PC-9 (cell line): ENCODE data around the gene GOT1. TPM values are rescaled to one million over a fixed set of nuclear protein-coding genes. Genes with fewer than 3 reads are reported as not detected.

Experiments used
- BruUV-seq: library from RNA; stranded (reverse); fragments of 400-500 nt; replicated peaks from 2 replicates; lab custom pipeline; 2021; lab: Mats Ljungman, UMichigan
- CTCF ChIA-PET: fragments of 300-600 bp; sonication (Branson Sonifier 250); formaldehyde crosslinking; loops from one replicate; lab custom pipeline; 2022; ENCODE audit warnings: antibody characterized with exemption; lab: Charles Lee
- POLR2A ChIA-PET: fragments of 300-600 bp; sonication (Branson Sonifier 250); formaldehyde crosslinking; loops from one replicate; lab custom pipeline; 2022; ENCODE audit warnings: antibody characterized with exemption; ENCODE audit not compliant: unreplicated experiment; lab: Charles Lee
- DNase-seq, 2 experiments: peaks; one replicate each; pipeline versions ENCODE4 v3.0.0 to v3.0.0-alpha.2; 2015 to 2022; ENCODE audit warnings: mixed read lengths in 1 of 2
- H2AFZ ChIP-seq: fragments of 200-600 bp; sonication (generic); 2 replicates; pipeline ENCODE4 v1.8.1; 2017; ENCODE audit warnings: antibody characterized with exemption
- H3F3A ChIP-seq: fragments of 200-600 bp; sonication (generic); 2 replicates; pipeline ENCODE4 v1.8.1; 2017; ENCODE audit warnings: antibody characterized with exemption, mild to moderate bottlenecking, low read depth; ENCODE audit not compliant: insufficient read depth
- H3K27ac ChIP-seq: fragments of 200-600 bp; sonication (generic); 2 replicates; pipeline ENCODE4 v1.6.1; 2016; ENCODE audit warnings: mixed run types
- H3K27me3 ChIP-seq: fragments of 200-600 bp; sonication (generic); 2 replicates; pipeline ENCODE4 v1.6.1; 2016; ENCODE audit warnings: low read depth, mixed run types; ENCODE audit not compliant: insufficient read depth
- H3K36me3 ChIP-seq: fragments of 200-600 bp; sonication (generic); 2 replicates; pipeline ENCODE4 v1.6.1; 2016; ENCODE audit warnings: low read depth, mixed run types
- H3K4me1 ChIP-seq: fragments of 200-600 bp; sonication (generic); replicated peaks from 2 replicates; pipeline ENCODE4 v1.6.1; 2016; ENCODE audit warnings: mixed run types; ENCODE audit not compliant: insufficient read depth
- H3K4me2 ChIP-seq: fragments of 200-600 bp; sonication (generic); 2 replicates; pipeline ENCODE4 v1.6.1; 2017; ENCODE audit warnings: mixed run types
- H3K4me3 ChIP-seq: fragments of 200-600 bp; sonication (generic); 2 replicates; pipeline ENCODE4 v1.6.1; 2016; ENCODE audit warnings: mixed run types
- H3K79me2 ChIP-seq: fragments of 200-600 bp; sonication (generic); 2 replicates; pipeline ENCODE4 v1.6.1; 2017; ENCODE audit warnings: low read depth, mixed run types
- H3K9me2 ChIP-seq: fragments of 200-600 bp; sonication (generic); 2 replicates; pipeline ENCODE4 v1.8.1; 2017; ENCODE audit warnings: mild to moderate bottlenecking; ENCODE audit not compliant: insufficient read depth
- H3K9me3 ChIP-seq: fragments of 200-600 bp; sonication (generic); 2 replicates; pipeline ENCODE4 v1.8.1; 2016; ENCODE audit warnings: low read depth; ENCODE audit not compliant: insufficient read depth
- H4K20me1 ChIP-seq: fragments of 200-600 bp; sonication (generic); 2 replicates; pipeline ENCODE4 v1.8.1; 2017; ENCODE audit not compliant: insufficient read depth
- EZH2 ChIP-seq: fragments of 200-600 bp; sonication (generic); IDR thresholded peaks from 2 replicates; pipeline ENCODE4 v1.8.0; 2017; ENCODE audit warnings: antibody characterized with exemption, low read depth
- intact Hi-C: fragments of 100-400 bp; cut with micrococcal nuclease; formaldehyde crosslinking; loops from one replicate; pipeline ENCODE4 v1.10.0; 2022; ENCODE audit not compliant: unreplicated experiment
- total RNA-seq: library from RNA; stranded (reverse); gene quantifications from 2 replicates; pipeline ENCODE4 v1.2.3, GENCODE V29; 2021
- TF ChIP-seq, protein P1 (sequence below): fragments of 200-600 bp; sonication (generic); conservative IDR thresholded peaks from 2 replicates; pipeline ENCODE4 v1.6.1; 2017; ENCODE audit warnings: mixed run types, antibody characterized with exemption, mild to moderate bottlenecking, moderate library complexity

The GOT1 gene
- total RNA-seq, 1 experiment from 2014 or later, result 28.6 TPM

DNA sequence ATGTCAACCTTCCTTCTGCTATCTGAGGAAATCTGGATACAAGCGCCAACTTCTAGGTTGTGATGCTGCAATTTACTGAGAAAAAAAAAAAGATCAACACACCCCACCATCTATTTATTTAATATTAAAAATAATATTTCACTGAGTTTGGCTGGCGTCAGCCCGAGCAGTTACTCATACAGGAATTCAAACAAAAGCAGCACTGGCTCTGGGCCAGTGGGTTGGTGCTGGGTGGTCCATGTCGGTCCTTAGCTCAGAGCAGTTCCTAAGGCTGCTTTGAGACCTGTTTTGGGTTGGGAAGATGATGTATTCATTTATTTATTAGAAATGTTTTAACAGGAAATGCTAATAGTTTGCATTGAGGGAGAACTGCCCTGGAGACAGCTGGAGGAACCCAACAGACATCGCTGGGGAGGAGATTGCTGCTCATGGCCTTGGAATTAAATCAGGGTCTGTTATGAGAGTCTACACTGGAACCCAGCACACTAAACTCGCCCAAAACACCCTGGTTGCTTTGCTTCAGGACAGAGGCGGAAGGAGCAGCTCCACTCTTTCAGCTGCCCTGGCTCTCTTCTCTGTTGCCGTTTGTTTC, 36.3 kb upstream of the GOT1 start:
- Histone ChIP-seq H3K27me3 (no peaks in the 10 kb centered on the region), H3K36me3 (no peaks in the 10 kb centered on the region), H3K27ac (no peak overlapping the region), H4K20me1 (no peaks in the 10 kb centered on the region), H3K9me3 (no peaks in the 10 kb centered on the region), H2AFZ (no peak overlapping the region), H3F3A (no peaks in the 10 kb centered on the region), H3K79me2 (no peaks in the 10 kb centered on the region), H3K9me2 (no peaks in the 10 kb centered on the region), H3K4me2 (no peak overlapping the region), H3K4me3 (no peak overlapping the region), H3K4me1 (no peaks in the 10 kb centered on the region)
- BruUV-seq, result no TSS peak
- CTCF ChIA-PET, result interaction anchor here (1.1 kb wide), 1 partner anchor 31 kb away, joined by 3 read pairs; no protein-coding TSS in a partner anchor
- intact Hi-C loops, result no loop called here
- TF ChIP-seq, protein P1, sequence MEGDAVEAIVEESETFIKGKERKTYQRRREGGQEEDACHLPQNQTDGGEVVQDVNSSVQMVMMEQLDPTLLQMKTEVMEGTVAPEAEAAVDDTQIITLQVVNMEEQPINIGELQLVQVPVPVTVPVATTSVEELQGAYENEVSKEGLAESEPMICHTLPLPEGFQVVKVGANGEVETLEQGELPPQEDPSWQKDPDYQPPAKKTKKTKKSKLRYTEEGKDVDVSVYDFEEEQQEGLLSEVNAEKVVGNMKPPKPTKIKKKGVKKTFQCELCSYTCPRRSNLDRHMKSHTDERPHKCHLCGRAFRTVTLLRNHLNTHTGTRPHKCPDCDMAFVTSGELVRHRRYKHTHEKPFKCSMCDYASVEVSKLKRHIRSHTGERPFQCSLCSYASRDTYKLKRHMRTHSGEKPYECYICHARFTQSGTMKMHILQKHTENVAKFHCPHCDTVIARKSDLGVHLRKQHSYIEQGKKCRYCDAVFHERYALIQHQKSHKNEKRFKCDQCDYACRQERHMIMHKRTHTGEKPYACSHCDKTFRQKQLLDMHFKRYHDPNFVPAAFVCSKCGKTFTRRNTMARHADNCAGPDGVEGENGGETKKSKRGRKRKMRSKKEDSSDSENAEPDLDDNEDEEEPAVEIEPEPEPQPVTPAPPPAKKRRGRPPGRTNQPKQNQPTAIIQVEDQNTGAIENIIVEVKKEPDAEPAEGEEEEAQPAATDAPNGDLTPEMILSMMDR, result no peak
- TF ChIP-seq EZH2, result no peak
- POLR2A ChIA-PET, result no interaction called here
- no peak for DNase-seq

DNA sequence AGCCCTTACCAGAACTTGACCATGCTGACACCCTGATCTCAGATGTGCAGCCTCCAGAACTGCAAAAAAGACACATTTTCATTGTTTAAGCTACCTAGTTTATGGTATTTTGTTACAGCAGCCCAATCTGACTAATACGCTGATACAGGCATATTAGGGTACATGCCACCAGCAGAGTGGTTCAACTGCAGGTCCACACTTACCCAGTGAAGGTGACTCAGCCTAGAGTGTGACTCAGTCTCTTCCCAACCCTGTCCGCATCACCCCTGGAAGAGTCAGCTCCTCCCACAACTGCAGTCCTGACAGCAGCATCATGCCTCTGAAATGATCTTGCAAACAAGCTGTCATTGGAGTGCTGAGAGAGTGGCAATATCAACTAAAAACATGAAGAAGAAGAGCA, 30.8 kb upstream of the GOT1 start:
- no TSS peak for BruUV-seq
- Histone ChIP-seq H3K27me3 (no peaks in the 10 kb centered on the region), H4K20me1 (no peaks in the 10 kb centered on the region), H3K27ac (no peak overlapping the region), H3K4me1 (no peaks in the 10 kb centered on the region), H3K79me2 (no peaks in the 10 kb centered on the region), H3K9me3 (no peaks in the 10 kb centered on the region), H3K9me2 (no peaks in the 10 kb centered on the region), H2AFZ (no peak overlapping the region), H3K4me2 (no peak overlapping the region), H3F3A (no peaks in the 10 kb centered on the region), H3K4me3 (no peak overlapping the region), H3K36me3 (no peaks in the 10 kb centered on the region)
- ChIA-PET POLR2A (interaction anchor here (0.5 kb wide), 1 partner anchor 140 kb away, joined by 3 read pairs; no protein-coding TSS in a partner anchor), CTCF (no interaction called here)
- no peak for DNase-seq
- no peak for TF ChIP-seq EZH2
- TF ChIP-seq, protein P1, result no peak
- intact Hi-C loops, result no loop called here

- ChIA-PET CTCF (no interaction called here), POLR2A (no interaction called here)
- Histone ChIP-seq H3K4me1 (no peaks in the 10 kb centered on the region), H3K27ac (no peak overlapping the region), H3K4me3 (no peak overlapping the region), H3K79me2 (no peaks in the 10 kb centered on the region), H3K9me2 (no peaks in the 10 kb centered on the region), H2AFZ (no peak overlapping the region), H3K36me3 (no peaks in the 10 kb centered on the region), H3F3A (no peaks in the 10 kb centered on the region), H3K9me3 (no peaks in the 10 kb centered on the region), H3K4me2 (no peak overlapping the region), H4K20me1 (no peaks in the 10 kb centered on the region), H3K27me3 (no peaks in the 10 kb centered on the region)
- no TSS peak for BruUV-seq
- intact Hi-C loops, result no loop called here
- TF ChIP-seq, protein P1, result no peak
- TF ChIP-seq EZH2, result no peak
- no peak for DNase-seq
Observed at GRCh38 chr10:99460070-99460469, 29.6 kb upstream of the GOT1 start.
